Common myeloid progenitor, CD34-positive (primary cell): ENCODE data around the gene LHX8.

Experiments used
- CTCF ChIA-PET: fragments of 350-600 bp; sonication (Branson Sonifier 250); formaldehyde crosslinking; loops from one replicate; lab custom pipeline; 2021; ENCODE audit warnings: antibody characterized with exemption; lab: Charles Lee
- POLR2A ChIA-PET: fragments of 350-600 bp; sonication (Branson Sonifier 250); formaldehyde crosslinking; loops from one replicate; lab custom pipeline; 2021; ENCODE audit warnings: antibody characterized with exemption; lab: Charles Lee
- DNase-seq, 3 donors: peaks; one replicate each; pipeline versions ENCODE4 v3.0.0 to v3.0.0-alpha.2; 2013
- H3K27ac ChIP-seq, 2 experiments: 1 replicate in 1 of 2; 2 replicates in 1 of 2; pipeline ENCODE4 v1.7.0; 2013; ENCODE audit warnings: inconsistent platforms in 2 of 2, low read length in 2 of 2, mild to moderate bottlenecking in 2 of 2, low read depth in 1 of 2, moderate library complexity in 1 of 2; ENCODE audit not compliant: severe bottlenecking in 2 of 2, insufficient read depth in 1 of 2, poor library complexity in 1 of 2
- H3K27me3 ChIP-seq, 5 experiments: replicated peaks in 2 of 5; 1 replicate in 3 of 5; 2 replicates in 2 of 5; pipeline versions ENCODE4 v1.6.1 to v1.7.0; 2013; ENCODE audit warnings: low read length in 4 of 5, mild to moderate bottlenecking in 2 of 5, moderate library complexity in 2 of 5, inconsistent platforms in 1 of 5; ENCODE audit not compliant: insufficient read depth in 5 of 5, control insufficient read depth in 4 of 5
- H3K36me3 ChIP-seq, 4 experiments: 1 replicate in 2 of 4; 2 replicates in 2 of 4; pipeline versions ENCODE4 v1.6.1 to v1.7.0; 2013; ENCODE audit warnings: low read length in 3 of 4, control low read depth in 1 of 4, mild to moderate bottlenecking in 1 of 4; ENCODE audit not compliant: control insufficient read depth in 4 of 4, insufficient read depth in 4 of 4
- H3K4me1 ChIP-seq, 4 experiments: 1 replicate in 3 of 4; 2 replicates in 1 of 4; pipeline versions ENCODE4 v1.6.1 to v1.7.1; 2013; ENCODE audit warnings: low read length in 3 of 4, mild to moderate bottlenecking in 3 of 4, control low read depth in 1 of 4, inconsistent platforms in 1 of 4, moderate library complexity in 1 of 4; ENCODE audit not compliant: control insufficient read depth in 4 of 4, insufficient read depth in 4 of 4; ENCODE audit errors: control extremely low read depth in 1 of 4
- H3K4me3 ChIP-seq, 7 experiments: 1 replicate in 4 of 7; 2 replicates in 3 of 7; pipeline versions ENCODE4 v1.5.1 to v1.7.0; 2013; ENCODE audit warnings: mild to moderate bottlenecking in 7 of 7, low read length in 6 of 7, moderate library complexity in 6 of 7, inconsistent platforms in 2 of 7, low read depth in 2 of 7, control low read depth in 1 of 7; ENCODE audit not compliant: insufficient read depth in 4 of 7, control insufficient read depth in 1 of 7; ENCODE audit errors: extremely low read depth in 1 of 7
- H3K9me3 ChIP-seq, 5 experiments: 1 replicate in 4 of 5; 2 replicates in 1 of 5; pipeline versions ENCODE4 v1.6.1 to v1.7.1; 2013; ENCODE audit warnings: low read length in 4 of 5, mild to moderate bottlenecking in 2 of 5, inconsistent platforms in 1 of 5, low read depth in 1 of 5, moderate library complexity in 1 of 5; ENCODE audit not compliant: control insufficient read depth in 4 of 5, insufficient read depth in 2 of 5; ENCODE audit errors: control extremely low read depth in 1 of 5
- WGBS: methylation state at CpG from one replicate; pipeline ENCODE4 v1.1.5; 2013; ENCODE audit not compliant: insufficient coverage; 5-methylcytosine and 5-hydroxymethylcytosine counted together

Gene LHX8

DNA sequence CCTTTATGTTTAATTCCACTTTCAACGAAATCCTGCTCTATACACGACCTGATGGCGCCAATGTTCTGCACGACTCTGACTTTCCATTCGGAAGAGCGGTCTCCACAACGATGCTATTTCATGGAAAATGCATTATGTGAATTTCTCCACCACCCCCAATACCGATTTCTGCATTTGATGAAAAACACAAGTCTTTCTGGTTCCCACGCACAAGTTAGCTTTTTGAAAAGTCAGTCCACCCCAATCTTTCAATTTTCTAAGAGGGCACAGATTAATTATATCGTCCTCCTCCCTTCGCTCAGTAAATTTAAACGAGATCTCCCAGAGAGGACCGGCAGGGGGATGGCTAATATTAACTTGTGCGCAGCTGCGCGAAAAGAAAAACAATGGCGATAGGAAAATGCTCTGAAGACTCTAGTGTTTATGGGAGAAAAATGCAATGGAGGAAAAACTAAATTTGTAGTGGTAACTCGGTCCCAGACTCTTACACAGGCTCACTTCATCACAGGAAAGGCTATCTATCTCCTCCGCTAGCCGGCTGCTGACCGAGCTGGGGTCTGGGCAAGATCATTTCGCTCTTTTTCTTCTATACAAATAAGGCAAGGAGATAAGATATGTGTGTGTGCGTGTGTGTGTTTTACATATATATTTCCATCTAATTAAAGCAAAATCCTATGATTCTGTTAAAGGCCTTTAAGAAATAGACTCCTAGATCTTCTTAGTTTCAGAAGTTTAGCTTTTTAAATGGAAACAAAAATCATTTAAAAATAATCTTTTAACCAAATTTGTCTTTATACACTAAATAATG lies 1.2 kb upstream of the LHX8 start:
- 3% methylated on average over 15 of the region's 23 CpGs for WGBS
- no peak overlapping the region for H3K4me3 ChIP-seq
- H3K27me3 ChIP-seq: peaks cover 22 to 100% (median 74%) of the 10 kb centered on the region in 5 experiments
- ChIA-PET CTCF (no interaction called here), POLR2A (no interaction called here)
- H3K9me3 ChIP-seq: peaks cover 0 to 14% (median 4%) of the 10 kb centered on the region in 5 experiments
- no peak for DNase-seq
- H3K36me3 ChIP-seq: no peaks in the 10 kb centered on the region
- H3K27ac ChIP-seq: no peak overlapping the region
- H3K4me1 ChIP-seq: peaks cover 0 to 23% (median 16%) of the 10 kb centered on the region in 4 experiments

DNA sequence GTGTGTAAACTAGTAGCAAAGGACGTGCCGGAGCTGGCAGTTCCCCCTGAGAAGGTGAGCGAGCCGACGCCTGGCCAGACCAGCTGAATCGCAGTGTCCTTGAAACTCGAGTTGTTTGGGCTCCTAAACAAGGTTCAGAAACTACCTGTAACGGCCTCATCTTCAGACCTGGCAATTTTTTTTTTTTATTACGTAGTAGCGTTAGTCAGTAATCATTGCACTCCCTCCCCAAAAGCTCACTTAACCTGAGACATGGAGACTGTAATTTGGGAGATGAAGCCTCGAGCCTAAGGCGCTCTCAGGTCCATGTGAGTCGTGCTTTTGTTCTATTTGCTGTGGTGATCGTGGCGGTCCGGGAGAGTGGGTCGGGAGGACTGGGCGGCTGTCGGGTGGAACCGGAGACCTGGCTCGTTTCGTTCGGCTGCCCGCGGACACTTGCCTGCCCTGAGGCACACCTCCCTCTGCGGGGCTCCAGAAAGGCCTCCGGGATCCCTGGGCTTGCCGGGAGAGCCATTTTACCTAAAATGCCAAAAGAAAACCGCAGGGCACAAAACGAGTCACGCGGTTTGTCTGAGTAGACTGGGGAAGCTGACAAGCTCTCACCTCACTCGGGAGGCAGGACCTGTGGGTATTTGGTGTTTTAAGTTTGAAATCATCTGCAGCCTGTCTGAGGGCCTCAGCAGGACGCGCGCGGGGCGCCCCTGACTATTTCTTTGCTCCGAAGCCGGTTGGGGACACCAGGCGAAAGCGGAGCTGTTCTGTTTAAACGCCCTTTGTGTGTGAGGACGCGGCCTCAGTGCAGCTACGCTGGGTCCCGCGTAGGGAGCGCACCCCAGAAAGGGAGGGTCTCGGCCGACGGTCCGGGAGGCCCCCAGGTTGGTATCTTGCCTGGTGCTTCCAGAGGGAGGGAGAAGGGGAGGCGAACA lies 722 bp downstream of the LHX8 start:
- DNase-seq: peak; percentile 38 to 73 (median 66)
- WGBS: 3% methylated on average over 46 of the region's 54 CpGs
- Histone ChIP-seq H3K27ac (no peak overlapping the region), H3K4me1 (peaks cover 0 to 22% (median 16%) of the 10 kb centered on the region in 4 experiments), H3K9me3 (peaks cover 0 to 4% (median 0%) of the 10 kb centered on the region in 5 experiments), H3K36me3 (no peaks in the 10 kb centered on the region), H3K4me3 (peak overlapping the region in 6 of 7 experiments; percentile 44 to 71 (median 54)), H3K27me3 (peaks cover 16 to 100% (median 65%) of the 10 kb centered on the region in 5 experiments)
- POLR2A ChIA-PET: no interaction called here
- CTCF ChIA-PET: interaction anchor here (1.0 to 1.9 kb wide), 4 partner anchors 9 to 363 kb away, joined by 3 to 6 read pairs (median 3); no protein-coding TSS in a partner anchor

DNA sequence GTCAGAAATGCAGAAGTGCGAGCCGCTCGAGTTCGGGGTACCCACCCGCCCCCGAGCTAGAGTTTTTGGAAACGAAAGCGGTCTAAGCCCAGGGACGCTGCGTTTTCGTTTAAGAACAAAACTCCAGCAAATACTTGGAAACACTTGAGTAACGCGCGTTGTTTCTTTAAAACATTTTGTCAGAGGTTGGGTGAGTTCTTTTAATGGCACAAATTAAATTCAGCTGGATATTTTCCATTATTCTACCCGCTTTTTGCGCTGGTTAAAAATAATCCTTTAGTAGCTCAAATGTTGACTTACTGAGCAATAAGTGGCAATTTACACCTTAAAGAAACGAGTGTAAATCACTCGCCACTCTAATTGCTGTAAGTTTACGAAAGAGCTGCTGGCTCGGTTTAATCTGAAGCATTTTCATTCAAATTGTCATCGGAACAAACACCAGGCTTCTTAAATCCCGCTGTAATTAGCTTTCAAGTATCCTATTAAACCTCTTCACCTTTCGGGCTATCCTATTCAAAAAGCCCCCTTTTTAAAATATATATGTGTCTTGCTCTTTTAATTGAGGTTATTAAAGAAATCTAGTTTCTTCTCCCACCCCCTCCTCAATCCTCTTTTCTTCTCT lies 1.5 kb downstream of the LHX8 start:
- Histone ChIP-seq H3K9me3 (peaks cover 0 to 4% (median 0%) of the 10 kb centered on the region in 5 experiments), H3K27me3 (peaks cover 15 to 98% (median 64%) of the 10 kb centered on the region in 5 experiments), H3K27ac (no peak overlapping the region), H3K4me1 (peaks cover 0 to 22% (median 16%) of the 10 kb centered on the region in 4 experiments), H3K4me3 (peak overlapping the region in 6 of 7 experiments; percentile 44 to 71 (median 54)), H3K36me3 (no peaks in the 10 kb centered on the region)
- CTCF ChIA-PET: interaction anchor here (1.0 to 1.9 kb wide), 3 partner anchors 10 to 364 kb away, joined by 3 to 6 read pairs (median 3); no protein-coding TSS in a partner anchor
- DNase-seq: peak; percentile 58 to 79 (median 74)
- POLR2A ChIA-PET: no interaction called here
- 3% methylated on average over 18 of the region's 23 CpGs for WGBS

DNA sequence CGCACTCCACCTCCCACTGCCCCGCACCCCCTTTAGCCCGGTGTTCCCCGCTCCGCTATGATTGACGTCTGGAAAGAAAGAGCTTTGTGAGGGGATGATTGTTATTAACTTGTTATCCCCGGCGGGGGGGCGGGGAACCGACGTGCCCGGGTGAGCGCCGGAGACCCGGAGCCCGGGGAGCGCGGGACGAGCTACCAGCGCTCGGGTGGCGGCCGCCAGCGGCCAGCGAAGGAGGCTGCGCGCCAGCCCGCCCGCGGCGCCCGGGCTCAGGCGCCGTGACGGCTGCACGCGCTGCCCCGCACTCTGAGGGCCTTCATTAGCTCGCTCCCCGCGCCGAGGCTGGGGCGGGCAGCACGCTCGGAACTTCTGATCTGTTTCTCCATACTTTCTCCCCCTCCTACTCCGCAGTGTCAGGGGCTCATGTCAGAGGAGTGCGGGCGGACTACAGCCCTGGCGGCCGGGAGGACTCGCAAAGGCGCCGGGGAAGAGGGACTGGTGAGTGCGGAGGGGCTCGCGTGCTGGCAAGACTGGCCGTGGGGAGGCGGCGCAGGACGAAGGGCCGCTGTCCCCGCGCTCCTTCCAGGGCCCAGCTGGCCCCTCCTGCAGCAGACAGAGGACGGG lies 2.1 kb downstream of the LHX8 start:
- ChIA-PET CTCF (interaction anchor here (1.0 to 1.2 kb wide), 3 partner anchors 17 to 364 kb away, joined by 3 read pairs; no protein-coding TSS in a partner anchor), POLR2A (no interaction called here)
- H3K27ac ChIP-seq: no peak overlapping the region
- DNase-seq: no peak
- H3K36me3 ChIP-seq: no peaks in the 10 kb centered on the region
- H3K4me3 ChIP-seq: peak overlapping the region in 2 of 7 experiments; percentile 62 to 71
- H3K27me3 ChIP-seq: peaks cover 17 to 98% (median 60%) of the 10 kb centered on the region in 5 experiments
- peaks cover 0 to 22% (median 16%) of the 10 kb centered on the region in 4 experiments for H3K4me1 ChIP-seq
- 2% methylated on average over 49 of the region's 64 CpGs for WGBS
- peaks cover 0 to under 1% (median 0%) of the 10 kb centered on the region in 5 experiments for H3K9me3 ChIP-seq

DNA sequence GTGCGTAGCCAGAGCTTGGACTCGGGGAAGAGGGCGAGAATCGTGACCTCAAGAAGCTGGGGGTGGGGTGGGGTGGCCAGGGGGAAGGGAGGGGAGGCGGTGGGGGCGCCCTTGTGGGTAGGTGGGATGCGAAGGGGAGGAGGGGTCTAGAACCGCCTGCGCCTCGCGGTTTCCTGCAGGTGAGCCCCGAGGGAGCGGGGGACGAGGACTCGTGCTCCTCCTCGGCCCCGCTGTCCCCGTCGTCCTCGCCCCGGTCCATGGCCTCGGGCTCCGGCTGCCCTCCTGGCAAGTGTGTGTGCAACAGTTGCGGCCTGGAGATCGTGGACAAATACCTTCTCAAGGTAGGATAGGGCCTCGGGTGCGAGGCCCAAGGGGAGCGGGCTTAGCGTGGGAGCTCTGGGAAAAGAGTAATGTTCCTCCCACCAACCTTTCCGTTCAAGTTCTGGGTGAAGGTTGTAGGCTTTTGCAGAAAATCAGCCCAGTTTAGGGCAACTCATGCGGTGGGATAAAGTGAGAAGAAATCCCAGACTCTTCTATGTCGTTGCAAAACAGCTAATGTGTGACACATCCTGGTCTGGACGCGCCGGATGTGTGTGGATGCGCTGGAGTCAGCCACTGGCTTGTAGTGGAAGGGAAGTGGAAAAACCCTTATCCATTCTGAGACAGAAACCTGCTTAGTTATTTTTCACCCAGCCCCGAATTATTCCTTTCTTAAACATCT lies 2.9 kb downstream of the LHX8 start:
- ChIA-PET CTCF (interaction anchor here (1.0 kb wide), 1 partner anchor 16 kb away, joined by 3 read pairs; no protein-coding TSS in a partner anchor), POLR2A (no interaction called here)
- no peak for DNase-seq
- H3K36me3 ChIP-seq: no peaks in the 10 kb centered on the region
- 7% methylated on average over 23 of the region's 37 CpGs for WGBS
- H3K27ac ChIP-seq: no peak overlapping the region
- H3K4me3 ChIP-seq: no peak overlapping the region
- H3K9me3 ChIP-seq: no peaks in the 10 kb centered on the region
- peaks cover 17 to 96% (median 54%) of the 10 kb centered on the region in 5 experiments for H3K27me3 ChIP-seq
- peaks cover 0 to 22% (median 16%) of the 10 kb centered on the region in 4 experiments for H3K4me1 ChIP-seq

DNA sequence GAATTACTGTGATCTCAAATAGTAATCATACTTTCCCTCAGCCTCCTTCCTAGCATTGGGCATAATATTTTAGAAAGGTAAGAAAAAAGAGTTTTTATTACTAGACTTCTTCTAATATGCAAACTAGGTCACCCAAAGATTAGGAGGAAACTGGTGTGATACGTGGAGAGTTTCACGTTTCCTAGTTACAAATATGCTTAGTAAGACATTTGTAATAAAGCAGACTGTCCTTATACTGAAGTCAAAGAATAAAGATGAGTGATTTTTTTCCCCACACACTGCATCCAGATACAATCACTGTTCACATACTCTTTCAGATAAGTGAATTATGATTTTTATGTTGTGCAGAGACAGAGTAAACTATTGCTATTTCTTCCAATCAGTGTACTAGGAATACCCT lies 17.9 kb downstream of the LHX8 start:
- ChIA-PET POLR2A (no interaction called here), CTCF (no interaction called here)
- WGBS: no CpG with 5 or more reads among the region's 2 CpGs
- no peak for DNase-seq
- H3K27me3 ChIP-seq: peaks cover 0 to 14% (median 3%) of the 10 kb centered on the region in 5 experiments
- no peaks in the 10 kb centered on the region for H3K9me3 ChIP-seq
- no peaks in the 10 kb centered on the region for H3K36me3 ChIP-seq
- H3K27ac ChIP-seq: no peak overlapping the region
- no peak overlapping the region for H3K4me3 ChIP-seq
- H3K4me1 ChIP-seq: no peaks in the 10 kb centered on the region
